K562 treated with DMSO at 1 percent for 48 hours (cell line): Measurements from ENCODE around the gene IPO11. TPM values are rescaled to one million over a fixed set of nuclear protein-coding genes. Genes with fewer than 3 reads are reported as not detected.

ENCODE experiments used
- total RNA-seq: library from RNA; unstranded; fragments of 300-600 nt; gene quantifications from 2 replicates; pipeline ENCODE4 v1.2.3, GENCODE V29; 2022; ENCODE audit warnings: low replicate concordance; ENCODE audit errors: extremely low read depth

The IPO11 gene
- not detected in 2 replicates for total RNA-seq

GRCh38 chr5:62412549-62413329 is at the start of gene IPO11:
IPO11 (plus strand) TSS chr5:62412763; CDS start chr5:62437280, 24,517 bp downstream.

DNA sequence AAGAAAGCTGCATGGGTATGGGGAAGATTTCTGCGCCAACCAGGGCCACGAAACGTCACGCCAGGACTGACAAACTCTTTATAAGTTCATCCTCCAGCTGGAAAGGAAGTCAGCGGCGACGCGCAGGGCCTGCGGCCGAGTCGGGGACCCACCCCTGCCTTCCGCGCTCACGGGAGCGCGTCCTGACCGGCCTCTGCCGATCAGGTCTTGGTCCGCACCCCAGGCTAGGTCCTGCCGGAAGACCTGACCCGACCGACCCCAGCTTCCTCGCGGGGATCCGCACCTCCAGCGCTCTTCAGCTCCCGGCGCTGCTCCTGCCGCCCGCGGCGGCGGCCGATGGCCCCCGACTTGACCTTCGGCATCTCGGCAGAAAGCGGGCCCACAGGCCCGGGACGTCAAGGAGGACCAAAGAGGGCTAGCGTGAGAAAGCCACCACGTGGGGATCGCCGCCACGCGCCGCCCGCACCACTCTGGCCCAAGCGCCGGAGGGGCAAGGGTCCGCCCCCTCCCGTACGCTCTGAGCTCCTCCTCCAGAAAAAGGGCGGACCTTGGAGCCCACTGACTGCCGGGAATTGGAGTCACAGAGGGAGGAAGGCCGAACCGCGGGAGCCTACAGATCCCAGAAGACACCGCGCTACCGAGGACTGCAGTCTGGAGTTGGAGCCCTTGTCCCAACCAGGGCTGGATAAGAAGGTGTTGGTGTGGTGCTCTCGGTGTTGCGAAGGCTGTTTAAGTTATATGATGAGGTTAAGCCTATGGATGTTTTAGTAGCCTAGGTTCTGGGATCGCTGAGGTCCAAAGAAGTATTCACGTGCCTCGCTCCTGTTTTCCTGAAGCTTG is 8.9 kb upstream of the IPO11 start, which contains the start of gene DIMT1:
DIMT1 (minus strand) TSS at position 495 of the 840 bp plus-strand sequence; CDS start at position 362, 133 bp downstream.

GRCh38 chr5:62578540-62578939 is 166.0 kb downstream of the IPO11 start, which contains the start of gene LRRC70:
LRRC70 (plus strand) TSS chr5:62578819; CDS start chr5:62579439, 620 bp downstream.

Other genes starting within 250 kb of the IPO11 start
- not detected in 2 replicates for gene KIF2A, start 106.6 kb upstream of the IPO11 start, total RNA-seq
- gene DIMT1, start 8.9 kb upstream of the IPO11 start, total RNA-seq, result not detected in 2 replicates
- not detected in 2 replicates for gene LRRC70, start 166.1 kb downstream of the IPO11 start, total RNA-seq